GM19324 (cell line): ENCODE measurements around the gene ATP6V1G3.
"Not testable (repeated sequence)": the region's sequence is repeated elsewhere in the genome, so short reads cannot be mapped to it uniquely, and the experiment has no call there.

ENCODE experiments used
- ATAC-seq: cut with Tn5 transposase; IDR thresholded peaks from one replicate; pipeline ENCODE4 v1.9.1; 2021; ENCODE audit warnings: mild to moderate bottlenecking, moderate library complexity; ENCODE audit not compliant: unreplicated experiment, low FRiP score

Gene ATP6V1G3

GRCh38 chr1:198498881-198499280, 41.6 kb downstream of the ATP6V1G3 start:
- ATAC-seq, result no peak

- ATAC-seq, result no peak
Measured at GRCh38 chr1:198498103-198498385, 42.4 kb downstream of the ATP6V1G3 start.

- ATAC-seq, result no peak
Measured at GRCh38 chr1:198497326-198498102, 43.0 kb downstream of the ATP6V1G3 start.

- ATAC-seq, result no peak
Measured at GRCh38 chr1:198496216-198497143, 44.0 kb downstream of the ATP6V1G3 start.

GRCh38 chr1:198495631-198496030, 44.8 kb downstream of the ATP6V1G3 start:
- no peak for ATAC-seq

- ATAC-seq, result no peak
Measured at GRCh38 chr1:198494658-198495103, 45.8 kb downstream of the ATP6V1G3 start.

- no peak for ATAC-seq
Measured at GRCh38 chr1:198494139-198494538, 46.3 kb downstream of the ATP6V1G3 start.

GRCh38 chr1:198493329-198493728, 47.2 kb downstream of the ATP6V1G3 start:
- ATAC-seq, result no peak

- ATAC-seq, result no peak
Measured at GRCh38 chr1:198492872-198493271, 47.6 kb downstream of the ATP6V1G3 start.

GRCh38 chr1:198491596-198491995, 48.9 kb downstream of the ATP6V1G3 start:
- no peak for ATAC-seq

GRCh38 chr1:198491028-198491427, 49.5 kb downstream of the ATP6V1G3 start:
- ATAC-seq, result no peak

- no peak for ATAC-seq
Measured at GRCh38 chr1:198490224-198490623, 50.3 kb downstream of the ATP6V1G3 start.

- no peak for ATAC-seq
Measured at GRCh38 chr1:198486903-198487302, 53.6 kb downstream of the ATP6V1G3 start.

- no peak for ATAC-seq
Measured at GRCh38 chr1:198483645-198484044, 56.8 kb downstream of the ATP6V1G3 start.

- ATAC-seq, result no peak
Measured at GRCh38 chr1:198483006-198483405, 57.5 kb downstream of the ATP6V1G3 start.

- ATAC-seq, result no peak
Measured at GRCh38 chr1:198481661-198482060, 58.8 kb downstream of the ATP6V1G3 start.

- no peak for ATAC-seq
Measured at GRCh38 chr1:198480876-198481275, 59.6 kb downstream of the ATP6V1G3 start.

- not testable (repeated sequence) for ATAC-seq
Measured at GRCh38 chr1:198477354-198477753, 63.1 kb downstream of the ATP6V1G3 start.
